Fibroblast of pulmonary artery (primary cell): ENCODE data around the gene SPTBN1.

Experiments used
- DNase-seq: peaks from one replicate; pipeline ENCODE4 v3.0.0-alpha.2; 2010; ENCODE audit warnings: low read depth
- H3K4me3 ChIP-seq: replicated peaks from 2 replicates; pipeline ENCODE4 v1.5.1; 2011; ENCODE audit warnings: low read depth, mild to moderate bottlenecking, control low read depth, low read length, moderate library complexity
- TF ChIP-seq, protein P1 (sequence below): IDR thresholded peaks from 2 replicates; pipeline ENCODE4 v1.5.1; 2011; ENCODE audit warnings: mild to moderate bottlenecking, control low read depth, low read length, inconsistent platforms; ENCODE audit errors: missing control alignments

Gene SPTBN1

GRCh38 chr2:54540194-54540593 lies 84.1 kb downstream of the SPTBN1 start:
- DNase-seq: no peak

GRCh38 chr2:54541995-54542394 lies 85.9 kb downstream of the SPTBN1 start:
- TF ChIP-seq, protein P1, sequence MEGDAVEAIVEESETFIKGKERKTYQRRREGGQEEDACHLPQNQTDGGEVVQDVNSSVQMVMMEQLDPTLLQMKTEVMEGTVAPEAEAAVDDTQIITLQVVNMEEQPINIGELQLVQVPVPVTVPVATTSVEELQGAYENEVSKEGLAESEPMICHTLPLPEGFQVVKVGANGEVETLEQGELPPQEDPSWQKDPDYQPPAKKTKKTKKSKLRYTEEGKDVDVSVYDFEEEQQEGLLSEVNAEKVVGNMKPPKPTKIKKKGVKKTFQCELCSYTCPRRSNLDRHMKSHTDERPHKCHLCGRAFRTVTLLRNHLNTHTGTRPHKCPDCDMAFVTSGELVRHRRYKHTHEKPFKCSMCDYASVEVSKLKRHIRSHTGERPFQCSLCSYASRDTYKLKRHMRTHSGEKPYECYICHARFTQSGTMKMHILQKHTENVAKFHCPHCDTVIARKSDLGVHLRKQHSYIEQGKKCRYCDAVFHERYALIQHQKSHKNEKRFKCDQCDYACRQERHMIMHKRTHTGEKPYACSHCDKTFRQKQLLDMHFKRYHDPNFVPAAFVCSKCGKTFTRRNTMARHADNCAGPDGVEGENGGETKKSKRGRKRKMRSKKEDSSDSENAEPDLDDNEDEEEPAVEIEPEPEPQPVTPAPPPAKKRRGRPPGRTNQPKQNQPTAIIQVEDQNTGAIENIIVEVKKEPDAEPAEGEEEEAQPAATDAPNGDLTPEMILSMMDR: no peak
- DNase-seq: no peak
- no peak overlapping the region for H3K4me3 ChIP-seq

More at GRCh38 chr2:54540194-54540593, 84.1 kb downstream of the SPTBN1 start:
- no peak overlapping the region for H3K4me3 ChIP-seq
- TF ChIP-seq, protein P1: no peak

- TF ChIP-seq, protein P1: no peak
- DNase-seq: no peak
- H3K4me3 ChIP-seq: no peak overlapping the region
These were observed 87.7 kb downstream of the SPTBN1 start for GRCh38 chr2:54543733-54544396.

GRCh38 chr2:54545702-54546450 lies 89.7 kb downstream of the SPTBN1 start:
- TF ChIP-seq, protein P1: no peak
- peak; percentile 35 for DNase-seq

GRCh38 chr2:54546518-54546917 lies 90.4 kb downstream of the SPTBN1 start:
- TF ChIP-seq, protein P1: no peak
- no peak for DNase-seq
- no peak overlapping the region for H3K4me3 ChIP-seq

More at GRCh38 chr2:54545702-54546450, 89.7 kb downstream of the SPTBN1 start:
- H3K4me3 ChIP-seq: no peak overlapping the region

DNA sequence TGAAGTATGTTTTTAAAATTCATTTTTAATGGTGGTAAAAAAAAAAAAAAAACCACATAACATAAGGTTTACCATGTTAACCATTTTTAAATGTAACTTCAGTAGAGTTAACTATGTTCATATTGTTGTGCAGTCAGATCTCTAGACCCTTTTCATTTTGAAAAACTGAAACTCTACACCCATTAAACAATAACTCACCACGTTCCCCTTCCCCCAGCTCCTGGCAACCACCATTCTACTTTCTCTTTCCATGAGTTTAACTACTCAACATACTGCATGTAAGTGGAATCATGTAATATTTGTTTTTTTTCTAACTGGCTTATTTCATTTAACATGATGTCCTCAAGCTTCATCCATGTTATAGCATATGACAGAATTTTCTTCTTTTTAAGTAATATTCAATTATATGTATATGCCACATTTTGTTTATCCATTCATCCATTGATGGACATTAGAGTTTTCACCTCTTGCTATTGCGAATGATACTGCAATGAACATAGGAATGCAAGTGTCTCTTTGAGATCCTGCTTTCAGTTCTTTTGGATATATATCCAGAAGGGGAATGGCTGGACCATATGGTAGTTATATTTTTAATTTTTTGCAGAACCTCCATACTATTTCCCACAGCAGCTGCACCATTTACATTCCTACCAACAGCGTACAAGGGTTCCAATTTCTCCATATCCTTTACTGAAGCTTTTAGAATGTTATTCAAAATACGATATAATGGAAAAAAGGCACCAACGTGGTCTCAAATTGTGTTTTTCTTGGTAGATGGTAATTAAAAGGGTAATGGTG lies 91.0 kb downstream of the SPTBN1 start:
- no peak overlapping the region for H3K4me3 ChIP-seq
- no peak for DNase-seq
- TF ChIP-seq, protein P1: no peak
